ENCODE measurements around the gene SREBF1.
A peak's percentile ranks its signal among the peaks of the same experiment; 100 is the strongest.

SREBF1 gene

DNA sequence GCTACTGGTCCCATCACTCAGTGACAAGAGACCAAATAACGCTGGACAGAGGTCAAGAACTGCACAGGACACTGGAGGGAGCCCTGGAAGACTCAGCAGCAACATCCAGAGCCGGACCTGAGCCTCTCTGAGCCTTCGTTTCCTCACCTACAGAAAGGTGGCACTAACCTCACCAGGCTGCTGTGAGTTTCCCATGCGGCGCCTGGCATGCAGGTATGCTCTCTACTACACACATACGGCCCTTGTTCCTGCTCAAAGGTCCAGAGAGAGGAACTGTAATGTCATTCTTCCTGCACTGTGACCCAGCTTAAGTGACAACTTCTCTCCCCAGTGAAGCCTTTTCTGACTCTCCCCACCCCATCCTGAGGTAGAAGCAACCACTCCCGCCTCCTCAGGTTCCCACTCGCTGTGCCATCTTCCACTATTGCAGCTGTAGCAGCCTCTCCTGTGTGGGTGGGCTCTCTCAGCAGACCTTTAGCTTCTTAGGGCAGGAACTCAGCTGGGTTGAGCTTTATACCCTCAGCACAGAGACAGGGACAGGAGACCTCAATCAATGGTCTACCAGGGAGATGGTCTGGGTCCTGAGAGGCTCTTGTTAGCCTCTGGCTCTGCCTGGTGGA is 43.9 kb upstream of the SREBF1 start:
- TF ChIP-seq, protein P1, sequence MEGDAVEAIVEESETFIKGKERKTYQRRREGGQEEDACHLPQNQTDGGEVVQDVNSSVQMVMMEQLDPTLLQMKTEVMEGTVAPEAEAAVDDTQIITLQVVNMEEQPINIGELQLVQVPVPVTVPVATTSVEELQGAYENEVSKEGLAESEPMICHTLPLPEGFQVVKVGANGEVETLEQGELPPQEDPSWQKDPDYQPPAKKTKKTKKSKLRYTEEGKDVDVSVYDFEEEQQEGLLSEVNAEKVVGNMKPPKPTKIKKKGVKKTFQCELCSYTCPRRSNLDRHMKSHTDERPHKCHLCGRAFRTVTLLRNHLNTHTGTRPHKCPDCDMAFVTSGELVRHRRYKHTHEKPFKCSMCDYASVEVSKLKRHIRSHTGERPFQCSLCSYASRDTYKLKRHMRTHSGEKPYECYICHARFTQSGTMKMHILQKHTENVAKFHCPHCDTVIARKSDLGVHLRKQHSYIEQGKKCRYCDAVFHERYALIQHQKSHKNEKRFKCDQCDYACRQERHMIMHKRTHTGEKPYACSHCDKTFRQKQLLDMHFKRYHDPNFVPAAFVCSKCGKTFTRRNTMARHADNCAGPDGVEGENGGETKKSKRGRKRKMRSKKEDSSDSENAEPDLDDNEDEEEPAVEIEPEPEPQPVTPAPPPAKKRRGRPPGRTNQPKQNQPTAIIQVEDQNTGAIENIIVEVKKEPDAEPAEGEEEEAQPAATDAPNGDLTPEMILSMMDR (IDR thresholded peaks at IDR 0.05; ENCODE audit: low read depth, low read length): no peak
- Histone ChIP-seq H3K4me3 (ENCODE audit: low read depth, low read length) (no peak overlapping the region), H3K36me3 (peaks cover 3% of the 10 kb centered on the region), H3K27ac (no peak overlapping the region), H3K27me3 (ENCODE audit: insufficient read depth, low read depth, severe bottlenecking) (no peaks in the 10 kb centered on the region), H3K9me3 (ENCODE audit: severe bottlenecking) (no peaks in the 10 kb centered on the region)
- DNase-seq: no peak

DNA sequence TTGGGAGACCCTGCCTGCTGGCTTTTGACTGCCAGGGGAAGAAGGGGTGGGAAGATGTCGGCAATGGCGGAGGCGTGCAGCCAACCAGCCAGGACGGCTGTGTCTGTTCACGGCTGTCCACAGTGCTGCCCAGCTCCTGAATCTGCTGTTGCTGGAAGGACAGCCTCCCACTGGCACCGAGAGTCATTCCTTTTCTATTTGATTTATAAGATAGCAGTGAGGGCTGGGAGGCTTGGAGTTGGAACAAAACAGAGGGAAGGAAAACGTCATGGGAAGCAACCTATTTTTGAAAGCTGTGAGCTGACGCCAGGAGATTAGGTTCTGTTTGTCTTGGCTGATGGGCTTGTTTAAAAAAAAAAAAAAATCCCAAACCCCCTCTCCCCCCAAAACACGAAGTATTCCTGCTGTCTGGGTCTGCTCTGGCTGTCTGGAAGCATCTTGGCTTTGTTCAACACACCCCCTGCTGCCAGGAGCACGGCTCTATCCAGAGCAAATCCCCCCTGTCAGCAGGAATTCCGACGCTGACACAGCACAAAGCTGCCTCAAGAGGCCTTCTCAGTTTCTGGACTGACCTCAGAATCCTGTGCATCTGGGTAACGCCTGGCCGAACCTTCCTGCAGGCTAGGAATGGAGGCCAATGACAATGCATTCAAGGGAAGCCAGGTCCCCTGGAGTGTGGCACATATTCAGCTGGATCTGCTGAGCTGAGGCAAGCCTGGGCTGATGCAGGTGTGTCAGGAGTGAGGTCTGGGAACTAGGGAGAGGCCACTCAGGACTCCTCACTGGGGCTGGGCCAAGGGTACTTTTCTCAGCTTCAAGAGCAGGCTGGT is 41.0 kb upstream of the SREBF1 start:
- TF ChIP-seq, protein P1 (IDR thresholded peaks at IDR 0.05; ENCODE audit: low read depth, low read length): 0 out of 2 replicates have a peak, but pooled peaks have one; percentile 2
- H3K27ac ChIP-seq: no peak overlapping the region
- H3K4me3 ChIP-seq (ENCODE audit: low read depth, low read length): no peak overlapping the region
- peak; percentile 42 for DNase-seq
- peaks cover 3% of the 10 kb centered on the region for H3K36me3 ChIP-seq
- H3K27me3 ChIP-seq (ENCODE audit: insufficient read depth, low read depth, severe bottlenecking): no peaks in the 10 kb centered on the region
- no peaks in the 10 kb centered on the region for H3K9me3 ChIP-seq (ENCODE audit: severe bottlenecking)

DNA sequence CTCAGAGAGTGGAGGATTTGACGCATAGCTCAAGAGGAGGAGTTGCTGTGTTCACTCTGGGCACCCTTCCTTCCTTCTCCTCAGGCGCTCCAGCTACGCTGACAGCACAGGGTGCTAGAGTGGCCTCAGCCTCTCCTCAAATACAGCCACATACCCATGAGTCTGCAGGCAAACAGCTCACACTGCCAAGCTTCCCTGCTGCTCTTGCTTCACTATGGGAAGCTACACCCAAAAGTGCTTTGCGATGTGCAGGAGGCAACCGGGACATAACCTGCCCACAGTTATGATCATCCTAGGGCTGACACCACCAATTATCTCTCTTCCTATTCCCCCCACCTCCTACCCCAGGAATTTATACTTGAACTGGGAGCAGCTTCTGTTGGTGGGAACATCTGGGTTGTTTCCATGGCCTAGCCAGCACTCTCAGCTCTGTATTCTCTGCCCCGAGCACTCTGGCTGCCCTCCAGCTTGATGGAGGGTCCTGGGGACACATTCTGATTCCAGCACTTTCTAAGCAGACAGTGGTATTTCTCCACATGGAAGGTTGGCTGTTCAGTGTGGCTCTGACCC is 40.3 kb upstream of the SREBF1 start:
- no peak for DNase-seq
- Histone ChIP-seq H3K9me3 (ENCODE audit: severe bottlenecking) (no peaks in the 10 kb centered on the region), H3K36me3 (peaks cover 3% of the 10 kb centered on the region), H3K27me3 (ENCODE audit: insufficient read depth, low read depth, severe bottlenecking) (no peaks in the 10 kb centered on the region), H3K4me3 (ENCODE audit: low read depth, low read length) (no peak overlapping the region), H3K27ac (no peak overlapping the region)
- TF ChIP-seq, protein P1 (IDR thresholded peaks at IDR 0.05; ENCODE audit: low read depth, low read length): no peak

DNA sequence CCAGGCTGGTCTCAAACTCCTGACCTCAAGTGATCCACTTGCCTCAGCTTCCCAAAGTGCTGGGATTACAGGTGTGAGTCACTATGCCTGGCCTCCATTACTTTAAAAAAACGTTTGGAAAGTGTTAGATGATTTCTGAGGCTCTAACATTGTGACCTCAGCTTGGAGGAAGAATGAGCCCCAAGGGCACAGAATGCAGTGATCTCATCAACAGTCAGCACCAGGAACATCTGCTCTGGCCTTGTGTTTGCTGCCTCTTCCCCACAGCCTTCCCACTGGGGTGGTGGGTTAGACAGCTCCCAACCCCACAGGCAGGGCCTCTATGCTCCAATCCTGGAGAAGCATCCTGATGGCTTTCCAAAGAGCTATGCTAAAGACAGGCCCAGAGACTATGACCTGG is 37.7 kb upstream of the SREBF1 start:
- H3K27ac ChIP-seq: no peak overlapping the region

DNA sequence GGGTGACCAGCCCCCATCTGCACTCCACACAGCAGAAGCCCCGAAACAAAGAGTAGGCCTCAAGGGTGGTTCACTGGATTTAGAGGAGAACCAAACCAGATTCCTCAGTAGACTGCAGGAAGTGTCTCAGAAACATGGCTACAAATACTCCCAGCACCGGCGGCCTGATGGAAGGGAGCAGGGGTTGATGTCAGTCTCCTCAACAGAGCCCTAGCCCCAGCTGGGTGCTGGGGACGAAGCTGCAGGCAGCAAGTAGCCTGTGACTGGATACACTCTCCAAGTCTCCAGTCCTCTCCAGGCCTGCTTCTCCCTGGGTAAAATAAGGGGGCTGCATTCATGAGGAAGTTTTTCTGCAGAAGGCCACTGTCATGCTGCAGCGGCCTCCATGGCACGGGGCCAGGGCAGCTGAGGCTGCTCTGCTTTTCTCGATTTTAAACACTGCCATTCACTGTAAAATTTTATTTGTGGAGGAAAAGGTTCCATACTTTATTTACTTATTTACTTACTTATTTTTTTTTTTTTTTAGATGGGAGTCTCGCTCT is 36.7 kb upstream of the SREBF1 start:
- Histone ChIP-seq H3K27me3 (ENCODE audit: insufficient read depth, low read depth, severe bottlenecking) (no peaks in the 10 kb centered on the region), H3K4me3 (ENCODE audit: low read depth, low read length) (no peak overlapping the region), H3K27ac (no peak overlapping the region), H3K36me3 (peaks cover 3% of the 10 kb centered on the region), H3K9me3 (ENCODE audit: severe bottlenecking) (no peaks in the 10 kb centered on the region)
- TF ChIP-seq, protein P1 (IDR thresholded peaks at IDR 0.05; ENCODE audit: low read depth, low read length): no peak
- DNase-seq: no peak

More for the DNA sequence above, 37.7 kb upstream of the SREBF1 start:
- TF ChIP-seq, protein P1 (IDR thresholded peaks at IDR 0.05; ENCODE audit: low read depth, low read length): no peak
- Histone ChIP-seq H3K9me3 (ENCODE audit: severe bottlenecking) (no peaks in the 10 kb centered on the region), H3K4me3 (ENCODE audit: low read depth, low read length) (no peak overlapping the region), H3K27me3 (ENCODE audit: insufficient read depth, low read depth, severe bottlenecking) (no peaks in the 10 kb centered on the region), H3K36me3 (peaks cover 3% of the 10 kb centered on the region)
- DNase-seq: no peak

Measured in WERI-Rb-1 (cell line).